HG02571 (cell line): ENCODE measurements around the gene LGR6.
A peak's percentile ranks its signal among the peaks of the same experiment; 100 is the strongest.
"Not testable (repeated sequence)": the region's sequence is repeated elsewhere in the genome, so short reads cannot be mapped to it uniquely, and the experiment has no call there.

Source experiments
- ATAC-seq: cut with Tn5 transposase; IDR thresholded peaks from one replicate; pipeline ENCODE4 v1.9.1; 2021; ENCODE audit warnings: mild to moderate bottlenecking, moderate library complexity; ENCODE audit not compliant: unreplicated experiment

The LGR6 gene

GRCh38 chr1:202235003-202235660, 41.5 kb downstream of the LGR6 start:
- ATAC-seq = no peak

GRCh38 chr1:202235856-202236837, 42.5 kb downstream of the LGR6 start:
- peak; percentile 59 for ATAC-seq

GRCh38 chr1:202237052-202237451, 43.5 kb downstream of the LGR6 start:
- ATAC-seq = no peak

- no peak for ATAC-seq
These were observed 45.3 kb downstream of the LGR6 start for GRCh38 chr1:202238914-202239313.

- not testable (repeated sequence) for ATAC-seq
These were observed 46.6 kb downstream of the LGR6 start for GRCh38 chr1:202240226-202240625.

- ATAC-seq = no peak
These were observed 47.4 kb downstream of the LGR6 start for GRCh38 chr1:202240956-202241355.

GRCh38 chr1:202241376-202242079, 47.9 kb downstream of the LGR6 start:
- ATAC-seq = no peak

- no peak for ATAC-seq
These were observed 48.5 kb downstream of the LGR6 start for GRCh38 chr1:202242080-202242419.

- no peak for ATAC-seq
These were observed 49.4 kb downstream of the LGR6 start for GRCh38 chr1:202243006-202243405.

GRCh38 chr1:202244841-202245261, 51.3 kb downstream of the LGR6 start:
- ATAC-seq = no peak

GRCh38 chr1:202245391-202245790, 51.8 kb downstream of the LGR6 start:
- ATAC-seq = no peak

GRCh38 chr1:202247104-202247503, 53.5 kb downstream of the LGR6 start:
- ATAC-seq = no peak

GRCh38 chr1:202247837-202248795, 54.5 kb downstream of the LGR6 start:
- no peak for ATAC-seq

- ATAC-seq = no peak
These were observed 55.3 kb downstream of the LGR6 start for GRCh38 chr1:202248861-202249260.

- ATAC-seq = no peak
These were observed 55.8 kb downstream of the LGR6 start for GRCh38 chr1:202249436-202249835.

- no peak for ATAC-seq
These were observed 56.2 kb downstream of the LGR6 start for GRCh38 chr1:202249846-202250245.

GRCh38 chr1:202250982-202251381, 57.4 kb downstream of the LGR6 start:
- no peak for ATAC-seq

- ATAC-seq = no peak
These were observed 58.0 kb downstream of the LGR6 start for GRCh38 chr1:202251424-202252256.

- ATAC-seq = no peak
These were observed 58.7 kb downstream of the LGR6 start for GRCh38 chr1:202252271-202252670.
